ENCODE results near the gene CCDC158. TPM values are rescaled to one million over a fixed set of nuclear protein-coding genes. Genes with fewer than 3 reads are reported as not detected.

The CCDC158 gene
- total and polyA plus RNA-seq, 4 donors: 0.99 to 2.9 (median 1.3) TPM

- no peak overlapping the region for H3K27ac ChIP-seq (ENCODE audit: low read depth, low read length)
- no peaks in the 10 kb centered on the region for H3K36me3 ChIP-seq (ENCODE audit: control insufficient read depth, insufficient read depth, low read length)
- H3K27me3 ChIP-seq (ENCODE audit: control insufficient read depth, insufficient read depth, low read length): no peaks in the 10 kb centered on the region
- no CpG with 5 or more reads among the region's 1 CpG for WGBS (ENCODE audit: insufficient coverage)
- no peaks in the 10 kb centered on the region for H3K4me1 ChIP-seq (ENCODE audit: control insufficient read depth, insufficient read depth, low read length)
- H3K4me3 ChIP-seq (ENCODE audit: low read depth, low read length): no peak overlapping the region
- no peaks in the 10 kb centered on the region for H3K9me3 ChIP-seq (ENCODE audit: control insufficient read depth, insufficient read depth, low read length)
- DNase-seq (ENCODE audit: low read depth in 4 of 6, low spot score in 6 of 6): no peak
These were observed 44.4 kb downstream of the CCDC158 start for GRCh38 chr4:76376534-76376933.

GRCh38 chr4:76375703-76376102 is 45.2 kb downstream of the CCDC158 start:
- no peaks in the 10 kb centered on the region for H3K4me1 ChIP-seq (ENCODE audit: control insufficient read depth, insufficient read depth, low read length)
- no peaks in the 10 kb centered on the region for H3K9me3 ChIP-seq (ENCODE audit: control insufficient read depth, insufficient read depth, low read length)
- DNase-seq (ENCODE audit: low read depth in 4 of 6, low spot score in 6 of 6): no peak
- no peak overlapping the region for H3K27ac ChIP-seq (ENCODE audit: low read depth, low read length)
- no peaks in the 10 kb centered on the region for H3K36me3 ChIP-seq (ENCODE audit: control insufficient read depth, insufficient read depth, low read length)
- H3K4me3 ChIP-seq (ENCODE audit: low read depth, low read length): no peak overlapping the region
- H3K27me3 ChIP-seq (ENCODE audit: control insufficient read depth, insufficient read depth, low read length): no peaks in the 10 kb centered on the region
- no CpG with 5 or more reads among the region's 1 CpG for WGBS (ENCODE audit: insufficient coverage)

- H3K27ac ChIP-seq (ENCODE audit: low read depth, low read length): no peak overlapping the region
- no peaks in the 10 kb centered on the region for H3K4me1 ChIP-seq (ENCODE audit: control insufficient read depth, insufficient read depth, low read length)
- no peaks in the 10 kb centered on the region for H3K9me3 ChIP-seq (ENCODE audit: control insufficient read depth, insufficient read depth, low read length)
- no peak overlapping the region for H3K4me3 ChIP-seq (ENCODE audit: low read depth, low read length)
- no peaks in the 10 kb centered on the region for H3K27me3 ChIP-seq (ENCODE audit: control insufficient read depth, insufficient read depth, low read length)
- no CpG with 5 or more reads among the region's 1 CpG for WGBS (ENCODE audit: insufficient coverage)
- no peak for DNase-seq (ENCODE audit: low read depth in 4 of 6, low spot score in 6 of 6)
- H3K36me3 ChIP-seq (ENCODE audit: control insufficient read depth, insufficient read depth, low read length): no peaks in the 10 kb centered on the region
These were observed 46.1 kb downstream of the CCDC158 start for GRCh38 chr4:76374798-76375197.

- no peaks in the 10 kb centered on the region for H3K4me1 ChIP-seq (ENCODE audit: control insufficient read depth, insufficient read depth, low read length)
- no peaks in the 10 kb centered on the region for H3K9me3 ChIP-seq (ENCODE audit: control insufficient read depth, insufficient read depth, low read length)
- no peak for DNase-seq (ENCODE audit: low read depth in 4 of 6, low spot score in 6 of 6)
- H3K27me3 ChIP-seq (ENCODE audit: control insufficient read depth, insufficient read depth, low read length): no peaks in the 10 kb centered on the region
- no CpG with 5 or more reads among the region's 6 CpGs for WGBS (ENCODE audit: insufficient coverage)
- no peak overlapping the region for H3K27ac ChIP-seq (ENCODE audit: low read depth, low read length)
- H3K36me3 ChIP-seq (ENCODE audit: control insufficient read depth, insufficient read depth, low read length): no peaks in the 10 kb centered on the region
- no peak overlapping the region for H3K4me3 ChIP-seq (ENCODE audit: low read depth, low read length)
These were observed 46.9 kb downstream of the CCDC158 start for GRCh38 chr4:76373919-76374552.

- Histone ChIP-seq H3K36me3 (ENCODE audit: control insufficient read depth, insufficient read depth, low read length) (no peaks in the 10 kb centered on the region), H3K9me3 (ENCODE audit: control insufficient read depth, insufficient read depth, low read length) (no peaks in the 10 kb centered on the region), H3K27ac (ENCODE audit: low read depth, low read length) (no peak overlapping the region), H3K27me3 (ENCODE audit: control insufficient read depth, insufficient read depth, low read length) (no peaks in the 10 kb centered on the region), H3K4me3 (ENCODE audit: low read depth, low read length) (no peak overlapping the region), H3K4me1 (ENCODE audit: control insufficient read depth, insufficient read depth, low read length) (no peaks in the 10 kb centered on the region)
- WGBS (ENCODE audit: insufficient coverage): 100% methylated on average over 2 of the region's 4 CpGs
- DNase-seq (ENCODE audit: low read depth in 4 of 6, low spot score in 6 of 6): no peak
These were observed 54.2 kb downstream of the CCDC158 start for GRCh38 chr4:76366737-76367136.

- H3K27ac ChIP-seq (ENCODE audit: low read depth, low read length): no peak overlapping the region
- DNase-seq (ENCODE audit: low read depth in 4 of 6, low spot score in 6 of 6): no peak
- WGBS (ENCODE audit: insufficient coverage): 93% methylated on average over 3 of the region's 3 CpGs
- no peak overlapping the region for H3K4me3 ChIP-seq (ENCODE audit: low read depth, low read length)
- H3K36me3 ChIP-seq (ENCODE audit: control insufficient read depth, insufficient read depth, low read length): no peaks in the 10 kb centered on the region
- no peaks in the 10 kb centered on the region for H3K9me3 ChIP-seq (ENCODE audit: control insufficient read depth, insufficient read depth, low read length)
- H3K27me3 ChIP-seq (ENCODE audit: control insufficient read depth, insufficient read depth, low read length): no peaks in the 10 kb centered on the region
- no peaks in the 10 kb centered on the region for H3K4me1 ChIP-seq (ENCODE audit: control insufficient read depth, insufficient read depth, low read length)
These were observed 55.3 kb downstream of the CCDC158 start for GRCh38 chr4:76365636-76366035.

- Histone ChIP-seq H3K4me3 (ENCODE audit: low read depth, low read length) (no peak overlapping the region), H3K27ac (ENCODE audit: low read depth, low read length) (no peak overlapping the region), H3K36me3 (ENCODE audit: control insufficient read depth, insufficient read depth, low read length) (no peaks in the 10 kb centered on the region), H3K4me1 (ENCODE audit: control insufficient read depth, insufficient read depth, low read length) (no peaks in the 10 kb centered on the region), H3K9me3 (ENCODE audit: control insufficient read depth, insufficient read depth, low read length) (peaks cover 2% of the 10 kb centered on the region), H3K27me3 (ENCODE audit: control insufficient read depth, insufficient read depth, low read length) (no peaks in the 10 kb centered on the region)
- no peak for DNase-seq (ENCODE audit: low read depth in 4 of 6, low spot score in 6 of 6)
- WGBS (ENCODE audit: insufficient coverage): 80% methylated on average over 1 of the region's 3 CpGs
These were observed 56.2 kb downstream of the CCDC158 start for GRCh38 chr4:76364763-76365162.

GRCh38 chr4:76363556-76364290 is 57.2 kb downstream of the CCDC158 start:
- no peak overlapping the region for H3K27ac ChIP-seq (ENCODE audit: low read depth, low read length)
- H3K9me3 ChIP-seq (ENCODE audit: control insufficient read depth, insufficient read depth, low read length): peaks cover 4% of the 10 kb centered on the region
- H3K36me3 ChIP-seq (ENCODE audit: control insufficient read depth, insufficient read depth, low read length): no peaks in the 10 kb centered on the region
- no peak overlapping the region for H3K4me3 ChIP-seq (ENCODE audit: low read depth, low read length)
- no peak for DNase-seq (ENCODE audit: low read depth in 4 of 6, low spot score in 6 of 6)
- WGBS (ENCODE audit: insufficient coverage): 91% methylated on average over 6 of the region's 6 CpGs
- H3K27me3 ChIP-seq (ENCODE audit: control insufficient read depth, insufficient read depth, low read length): no peaks in the 10 kb centered on the region
- no peaks in the 10 kb centered on the region for H3K4me1 ChIP-seq (ENCODE audit: control insufficient read depth, insufficient read depth, low read length)

GRCh38 chr4:76361689-76362412 is 59.1 kb downstream of the CCDC158 start:
- H3K4me1 ChIP-seq (ENCODE audit: control insufficient read depth, insufficient read depth, low read length): no peaks in the 10 kb centered on the region
- no peaks in the 10 kb centered on the region for H3K27me3 ChIP-seq (ENCODE audit: control insufficient read depth, insufficient read depth, low read length)
- no CpG with 5 or more reads among the region's 3 CpGs for WGBS (ENCODE audit: insufficient coverage)
- no peak for DNase-seq (ENCODE audit: low read depth in 4 of 6, low spot score in 6 of 6)
- no peak overlapping the region for H3K4me3 ChIP-seq (ENCODE audit: low read depth, low read length)
- no peaks in the 10 kb centered on the region for H3K36me3 ChIP-seq (ENCODE audit: control insufficient read depth, insufficient read depth, low read length)
- peaks cover 4% of the 10 kb centered on the region for H3K9me3 ChIP-seq (ENCODE audit: control insufficient read depth, insufficient read depth, low read length)
- no peak overlapping the region for H3K27ac ChIP-seq (ENCODE audit: low read depth, low read length)
